SU-DHL-6 (cell line): Measurements from ENCODE around the gene FTCDNL1.

Experiments used
- H2AFZ ChIP-seq: fragments of 200-600 bp; sonication (generic); 2 replicates; pipeline ENCODE4 v1.6.1; 2014; ENCODE audit warnings: low read depth, mild to moderate bottlenecking, moderate library complexity, mixed read lengths, antibody characterized with exemption, low read length; ENCODE audit not compliant: severe bottlenecking
- H3F3A ChIP-seq: fragments of 200-600 bp; shearing (Covaris generic); 2 replicates; pipeline ENCODE4 v1.6.0; 2016; ENCODE audit warnings: antibody characterized with exemption, mild to moderate bottlenecking; ENCODE audit not compliant: insufficient read depth
- H3K27ac ChIP-seq: fragments of 200-600 bp; sonication (generic); 2 replicates; pipeline ENCODE4 v1.5.1; 2016; ENCODE audit warnings: low read depth, mild to moderate bottlenecking, low read length, moderate library complexity, mixed read lengths
- H3K27me3 ChIP-seq: fragments of 200-600 bp; sonication (generic), shearing (Covaris generic); 2 replicates; pipeline ENCODE4 v1.6.0; 2014; ENCODE audit warnings: mild to moderate bottlenecking, low read length
- H3K36me3 ChIP-seq: fragments of 200-600 bp; sonication (generic); 2 replicates; pipeline ENCODE4 v1.6.1; 2014; ENCODE audit warnings: mild to moderate bottlenecking, low read length, mixed read lengths
- H3K4me2 ChIP-seq: fragments of 300-600, 200-600 bp; shearing (Covaris generic), sonication (generic); 2 replicates; pipeline ENCODE4 v1.6.0; 2014; ENCODE audit warnings: low read length, low read depth, mild to moderate bottlenecking; ENCODE audit not compliant: poor library complexity, severe bottlenecking
- H3K4me3 ChIP-seq: fragments of 200-600 bp; sonication (generic); 2 replicates; pipeline ENCODE4 v1.5.1; 2014; ENCODE audit warnings: antibody characterized with exemption, low read length, mild to moderate bottlenecking, mixed read lengths; ENCODE audit not compliant: insufficient read depth, poor library complexity, severe bottlenecking
- H3K79me2 ChIP-seq: fragments of 200-600 bp; sonication (generic); 2 replicates; pipeline ENCODE4 v1.6.1; 2014; ENCODE audit warnings: mild to moderate bottlenecking, low read length, moderate library complexity; ENCODE audit not compliant: insufficient read depth
- H3K9ac ChIP-seq: fragments of 200-600 bp; sonication (generic); 2 replicates; pipeline ENCODE4 v1.7.0; 2014; ENCODE audit warnings: mild to moderate bottlenecking, low read length
- H3K9me2 ChIP-seq: fragments of 200-600 bp; sonication (generic); replicated peaks from 2 replicates; pipeline ENCODE4 v1.6.1; 2014; ENCODE audit warnings: low read length; ENCODE audit not compliant: insufficient read depth
- H3K9me3 ChIP-seq: fragments of 200-600 bp; sonication (generic); 2 replicates; pipeline ENCODE4 v1.6.1; 2014; ENCODE audit warnings: low read length, mixed read lengths; ENCODE audit not compliant: insufficient read depth
- H4K20me1 ChIP-seq: fragments of 200-600 bp; sonication (generic); 2 replicates; pipeline ENCODE4 v1.6.1; 2014; ENCODE audit warnings: low read depth, mild to moderate bottlenecking, antibody characterized with exemption, low read length, moderate library complexity, mixed read lengths
- CTCF ChIP-seq: fragments of 200-600 bp; sonication (generic); IDR thresholded peaks from one replicate; pipeline ENCODE4 v1.5.1; 2017; ENCODE audit warnings: antibody characterized with exemption, mild to moderate bottlenecking, low read length, moderate library complexity; ENCODE audit not compliant: insufficient read depth, poor library complexity, severe bottlenecking
- EZH2phosphoT487 ChIP-seq: fragments of 200-600 bp; sonication (generic), shearing (Covaris generic); conservative IDR thresholded peaks from 2 replicates; pipeline ENCODE4 v1.6.1; 2018; ENCODE audit warnings: mild to moderate bottlenecking, antibody characterized with exemption, low read length, moderate library complexity, mixed read lengths

The FTCDNL1 gene

GRCh38 chr2:199718074-199718473 is 132.9 kb downstream of the FTCDNL1 start:
- Histone ChIP-seq H3F3A (no peaks in the 10 kb centered on the region), H3K36me3 (no peaks in the 10 kb centered on the region), H2AFZ (no peak overlapping the region), H3K9me2 (no peaks in the 10 kb centered on the region), H3K9me3 (no peaks in the 10 kb centered on the region), H4K20me1 (no peaks in the 10 kb centered on the region), H3K79me2 (no peaks in the 10 kb centered on the region), H3K4me2 (no peak overlapping the region), H3K27ac (no peak overlapping the region), H3K27me3 (no peaks in the 10 kb centered on the region), H3K9ac (no peak overlapping the region), H3K4me3 (no peak overlapping the region)
- TF ChIP-seq EZH2phosphoT487 (no peak), CTCF (no peak)

DNA sequence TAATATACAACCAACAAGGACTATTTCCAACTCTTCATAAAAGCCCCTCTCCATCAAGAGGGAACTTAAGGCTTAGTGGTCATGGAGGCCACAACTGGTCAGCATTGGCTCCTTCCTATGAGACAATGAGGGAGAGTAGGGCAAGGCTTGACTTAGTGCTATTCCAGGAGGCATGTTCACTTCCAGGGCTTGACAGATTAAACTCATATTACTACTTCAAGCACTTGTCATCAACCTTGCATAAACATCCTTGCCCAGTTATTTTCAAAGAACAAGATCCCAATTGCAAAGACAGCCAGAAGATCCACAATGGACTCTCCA is 133.4 kb downstream of the FTCDNL1 start:
- TF ChIP-seq EZH2phosphoT487 = no peak
- no peak for TF ChIP-seq CTCF

GRCh38 chr2:199716807-199717586 is 134.0 kb downstream of the FTCDNL1 start:
- Histone ChIP-seq H3K79me2 (no peaks in the 10 kb centered on the region), H3K27me3 (no peaks in the 10 kb centered on the region), H3F3A (no peaks in the 10 kb centered on the region)

More for the DNA sequence above, 133.4 kb downstream of the FTCDNL1 start:
- no peaks in the 10 kb centered on the region for H3K27me3 ChIP-seq
- H3K79me2 ChIP-seq = no peaks in the 10 kb centered on the region
- no peak overlapping the region for H3K4me2 ChIP-seq
- H3K9me2 ChIP-seq = no peaks in the 10 kb centered on the region
- H3K9me3 ChIP-seq = no peaks in the 10 kb centered on the region
- H3K4me3 ChIP-seq = no peak overlapping the region
- no peak overlapping the region for H3K27ac ChIP-seq
- no peaks in the 10 kb centered on the region for H4K20me1 ChIP-seq
- H3F3A ChIP-seq = no peaks in the 10 kb centered on the region
- H2AFZ ChIP-seq = no peak overlapping the region
- no peaks in the 10 kb centered on the region for H3K36me3 ChIP-seq
- no peak overlapping the region for H3K9ac ChIP-seq

More at GRCh38 chr2:199716807-199717586, 134.0 kb downstream of the FTCDNL1 start:
- H3K4me2 ChIP-seq = no peak overlapping the region
- TF ChIP-seq EZH2phosphoT487 = no peak
- TF ChIP-seq CTCF = no peak
- no peaks in the 10 kb centered on the region for H3K9me3 ChIP-seq
- no peaks in the 10 kb centered on the region for H3K9me2 ChIP-seq
- no peak overlapping the region for H2AFZ ChIP-seq
- no peaks in the 10 kb centered on the region for H4K20me1 ChIP-seq
- H3K9ac ChIP-seq = no peak overlapping the region
- H3K27ac ChIP-seq = no peak overlapping the region
- H3K36me3 ChIP-seq = no peaks in the 10 kb centered on the region
- no peak overlapping the region for H3K4me3 ChIP-seq
